Suprapubic skin (tissue), 4 donors: Measurements from ENCODE around the gene FARS2. TPM values are rescaled to one million over a fixed set of nuclear protein-coding genes. Genes with fewer than 3 reads are reported as not detected.

Experiments used
- DNase-seq, 2 donors: peaks; one replicate each; pipeline ENCODE4 v3.0.0-alpha.2; 2019; ENCODE audit warnings: low spot score in 2 of 2
- H3K27ac ChIP-seq: fragments of 200-600 bp; sonication (generic); one replicate; pipeline ENCODE4 v1.5.1; 2019
- H3K27me3 ChIP-seq: fragments of 200-600 bp; sonication (generic); one replicate; pipeline ENCODE4 v1.5.1; 2019
- H3K36me3 ChIP-seq: fragments of 200-600 bp; sonication (generic); one replicate; pipeline ENCODE4 v1.5.1; 2019
- H3K4me1 ChIP-seq: fragments of 200-600 bp; sonication (generic); one replicate; pipeline ENCODE4 v1.5.1; 2019
- H3K4me3 ChIP-seq: fragments of 200-600 bp; sonication (generic); one replicate; pipeline ENCODE4 v1.5.1; 2019; ENCODE audit warnings: mild to moderate bottlenecking
- H3K9me3 ChIP-seq: fragments of 200-600 bp; sonication (generic); one replicate; pipeline ENCODE4 v1.5.1; 2019
- EP300 ChIP-seq: sonication (generic); formaldehyde crosslinking; IDR thresholded peaks from one replicate; pipeline ENCODE4 v1.6.1; 2017; ENCODE audit warnings: antibody characterized with exemption
- POLR2A ChIP-seq, 2 donors: fragments of 450-650 bp; IDR thresholded peaks; one replicate each; pipeline ENCODE4 v1.6.1; 2017; ENCODE audit warnings: antibody characterized with exemption in 2 of 2, mild to moderate bottlenecking in 2 of 2, moderate library complexity in 2 of 2
- POLR2AphosphoS5 ChIP-seq, 3 donors: sonication (generic); formaldehyde crosslinking; IDR thresholded peaks; one replicate each; pipeline ENCODE4 v1.6.1; 2017; ENCODE audit warnings: antibody characterized with exemption in 3 of 3
- WGBS: methylation state at CpG from one replicate; pipeline ENCODE4 v1.1.5; 2018; 5-methylcytosine and 5-hydroxymethylcytosine counted together
- total RNA-seq, 4 donors: library from RNA; depleted of rRNA; stranded (reverse); fragments of >200 nt; gene quantifications; one replicate each; pipeline ENCODE4 v1.1.0, GENCODE V29; 2016
- TF ChIP-seq, protein P1 (sequence below), 2 donors: fragments of 200-600 bp in 1 of 2; fragments of 450-650 bp in 1 of 2; sonication (generic) in 1 of 2; IDR thresholded peaks; one replicate each; pipeline ENCODE4 v1.5.1; 2016 to 2019; ENCODE audit warnings: antibody characterized with exemption in 2 of 2, mild to moderate bottlenecking in 1 of 2, moderate library complexity in 1 of 2

The FARS2 gene
- total RNA-seq, 4 donors from 2014 or later: 15.0 to 22.4 (median 20.1) TPM

- Histone ChIP-seq H3K9me3 (no peaks in the 10 kb centered on the region), H3K27ac (no peak overlapping the region), H3K4me1 (peaks cover 7% of the 10 kb centered on the region), H3K4me3 (no peak overlapping the region), H3K27me3 (no peaks in the 10 kb centered on the region), H3K36me3 (no peaks in the 10 kb centered on the region)
- WGBS: 59% methylated on average over 1 of the region's 1 CpG
- TF ChIP-seq, protein P1, sequence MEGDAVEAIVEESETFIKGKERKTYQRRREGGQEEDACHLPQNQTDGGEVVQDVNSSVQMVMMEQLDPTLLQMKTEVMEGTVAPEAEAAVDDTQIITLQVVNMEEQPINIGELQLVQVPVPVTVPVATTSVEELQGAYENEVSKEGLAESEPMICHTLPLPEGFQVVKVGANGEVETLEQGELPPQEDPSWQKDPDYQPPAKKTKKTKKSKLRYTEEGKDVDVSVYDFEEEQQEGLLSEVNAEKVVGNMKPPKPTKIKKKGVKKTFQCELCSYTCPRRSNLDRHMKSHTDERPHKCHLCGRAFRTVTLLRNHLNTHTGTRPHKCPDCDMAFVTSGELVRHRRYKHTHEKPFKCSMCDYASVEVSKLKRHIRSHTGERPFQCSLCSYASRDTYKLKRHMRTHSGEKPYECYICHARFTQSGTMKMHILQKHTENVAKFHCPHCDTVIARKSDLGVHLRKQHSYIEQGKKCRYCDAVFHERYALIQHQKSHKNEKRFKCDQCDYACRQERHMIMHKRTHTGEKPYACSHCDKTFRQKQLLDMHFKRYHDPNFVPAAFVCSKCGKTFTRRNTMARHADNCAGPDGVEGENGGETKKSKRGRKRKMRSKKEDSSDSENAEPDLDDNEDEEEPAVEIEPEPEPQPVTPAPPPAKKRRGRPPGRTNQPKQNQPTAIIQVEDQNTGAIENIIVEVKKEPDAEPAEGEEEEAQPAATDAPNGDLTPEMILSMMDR (IDR thresholded peaks at IDR 0.05): no peak
- TF ChIP-seq POLR2A (IDR thresholded peaks at IDR 0.05): no peak
- no peak for TF ChIP-seq EP300
- DNase-seq: no peak
These were observed 275.3 kb downstream of the FARS2 start for GRCh38 chr6:5536644-5537043.

DNA sequence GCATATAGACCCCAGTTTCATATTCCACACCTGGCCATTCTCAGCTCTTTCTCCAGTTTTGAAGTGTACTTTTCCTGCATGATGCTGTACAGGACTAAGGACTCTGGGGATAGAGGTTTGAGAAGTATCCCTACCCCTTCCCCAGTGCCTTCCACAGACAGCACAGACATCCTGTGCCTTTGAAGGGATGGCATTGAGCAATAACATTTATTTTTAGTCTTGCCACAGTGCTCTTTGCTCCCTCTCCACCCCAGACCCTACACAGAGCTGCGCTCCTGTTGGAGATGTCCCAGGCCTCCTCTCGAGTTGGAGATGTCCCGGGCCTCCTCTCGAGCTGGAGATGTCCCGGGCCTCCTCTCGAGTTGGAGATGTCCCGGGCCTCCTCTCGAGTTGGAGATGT lies 275.8 kb downstream of the FARS2 start:
- Histone ChIP-seq H3K9me3 (no peaks in the 10 kb centered on the region), H3K4me1 (peaks cover 7% of the 10 kb centered on the region), H3K27me3 (no peaks in the 10 kb centered on the region), H3K27ac (no peak overlapping the region), H3K4me3 (no peak overlapping the region), H3K36me3 (no peaks in the 10 kb centered on the region)
- TF ChIP-seq EP300 (no peak), POLR2AphosphoS5 (IDR thresholded peaks at IDR 0.05) (no peak), POLR2A (IDR thresholded peaks at IDR 0.05) (no peak)
- TF ChIP-seq, protein P1 (IDR thresholded peaks at IDR 0.05): no peak
- DNase-seq: no peak
- 95% methylated on average over 8 of the region's 8 CpGs for WGBS

DNA sequence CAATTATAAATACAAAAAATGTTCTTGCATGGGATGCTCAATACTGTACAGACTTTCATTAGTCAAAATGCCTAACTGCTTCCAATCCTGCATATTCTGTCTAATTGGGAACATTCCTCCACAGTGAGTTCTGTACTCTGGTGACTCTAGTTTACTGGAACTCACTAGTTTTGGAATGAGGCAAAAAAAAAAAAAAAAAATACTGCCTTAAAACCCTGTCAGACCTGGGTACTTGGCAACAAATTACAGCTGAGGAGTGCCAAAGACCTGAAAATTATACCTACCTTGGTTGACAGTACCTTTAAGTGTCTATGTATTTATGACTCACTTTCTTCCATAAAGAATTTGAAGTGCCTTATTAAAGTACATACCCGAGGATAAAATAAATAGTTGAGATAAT lies 276.7 kb downstream of the FARS2 start:
- no peak for DNase-seq
- Histone ChIP-seq H3K4me3 (no peak overlapping the region), H3K27ac (no peak overlapping the region), H3K4me1 (peaks cover 7% of the 10 kb centered on the region), H3K27me3 (no peaks in the 10 kb centered on the region), H3K36me3 (no peaks in the 10 kb centered on the region), H3K9me3 (no peaks in the 10 kb centered on the region)
- WGBS: 32% methylated on average over 1 of the region's 1 CpG
- no peak for TF ChIP-seq EP300
- no peak for TF ChIP-seq POLR2AphosphoS5 (IDR thresholded peaks at IDR 0.05)

- Histone ChIP-seq H3K4me3 (no peak overlapping the region), H3K36me3 (no peaks in the 10 kb centered on the region), H3K4me1 (peaks cover 7% of the 10 kb centered on the region), H3K27ac (no peak overlapping the region), H3K27me3 (no peaks in the 10 kb centered on the region), H3K9me3 (no peaks in the 10 kb centered on the region)
- no peak for TF ChIP-seq POLR2AphosphoS5 (IDR thresholded peaks at IDR 0.05)
- TF ChIP-seq POLR2A (IDR thresholded peaks at IDR 0.05): no peak
- TF ChIP-seq, protein P1 (IDR thresholded peaks at IDR 0.05): no peak
- TF ChIP-seq EP300: no peak
- WGBS: 80% methylated on average over 8 of the region's 8 CpGs
- DNase-seq: no peak
These were observed 279.1 kb downstream of the FARS2 start for GRCh38 chr6:5540370-5540769.

DNA sequence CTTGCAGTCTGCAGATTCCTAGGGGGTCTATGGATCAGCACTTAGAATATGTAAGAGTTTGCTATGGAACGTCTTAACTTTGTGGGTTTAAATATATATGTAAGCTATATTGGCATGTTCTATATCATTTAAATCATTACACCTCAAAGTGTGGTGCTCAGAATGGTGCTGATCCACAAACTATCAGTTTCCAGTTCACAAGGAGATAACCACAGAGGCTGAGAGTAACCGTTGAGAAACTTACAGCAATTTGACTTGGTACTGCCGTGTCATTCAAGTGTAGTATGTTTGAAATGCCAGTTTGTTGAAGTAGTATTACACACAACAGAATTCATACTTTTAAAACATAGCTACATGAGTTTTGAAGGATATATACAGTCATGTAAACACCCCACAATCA lies 279.7 kb downstream of the FARS2 start:
- Histone ChIP-seq H3K27ac (no peak overlapping the region), H3K9me3 (no peaks in the 10 kb centered on the region), H3K36me3 (no peaks in the 10 kb centered on the region), H3K27me3 (no peaks in the 10 kb centered on the region), H3K4me3 (no peak overlapping the region), H3K4me1 (peaks cover 7% of the 10 kb centered on the region)
- WGBS: 94% methylated on average over 3 of the region's 3 CpGs
- no peak for DNase-seq
- TF ChIP-seq EP300 (no peak), POLR2A (IDR thresholded peaks at IDR 0.05) (no peak), POLR2AphosphoS5 (IDR thresholded peaks at IDR 0.05) (no peak)
- TF ChIP-seq, protein P1 (IDR thresholded peaks at IDR 0.05): no peak

DNA sequence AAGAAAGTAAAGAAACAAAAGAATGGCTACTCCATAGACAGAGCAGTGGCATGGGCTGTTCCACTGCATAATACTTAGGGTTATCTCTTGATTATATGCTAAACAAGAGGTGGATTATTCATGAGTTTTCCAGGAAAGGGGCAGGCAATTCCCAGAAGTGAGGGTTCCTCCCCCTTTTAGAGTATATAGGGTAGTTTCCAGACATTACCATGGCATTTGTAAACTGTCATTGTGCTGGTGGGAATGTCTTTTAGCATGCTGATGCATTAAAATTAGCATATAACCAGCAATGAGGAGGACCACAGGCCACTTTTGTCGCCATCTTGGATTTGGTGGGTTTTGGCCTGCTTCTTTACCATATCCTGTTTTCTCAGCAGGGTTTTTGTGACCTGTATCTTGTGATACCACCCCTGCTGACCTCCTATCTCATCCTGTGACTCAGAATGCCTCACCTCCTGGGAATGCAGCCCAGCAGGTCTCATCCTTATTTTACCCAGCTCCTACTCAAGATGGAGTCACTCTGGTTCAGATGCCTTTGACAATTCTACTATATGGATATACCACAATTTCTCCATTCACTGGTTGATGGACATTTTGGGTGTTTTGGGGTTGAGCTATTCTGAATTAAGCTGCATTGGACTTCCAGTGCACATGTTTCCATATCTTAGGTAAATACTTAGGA lies 280.6 kb downstream of the FARS2 start:
- whole genome bisulfite sequencing: 90% methylated on average over 1 of the region's 1 CpG
- no peaks in the 10 kb centered on the region for H3K9me3 ChIP-seq
- TF ChIP-seq, protein P1 (IDR thresholded peaks at IDR 0.05): no peak
- no peak for TF ChIP-seq POLR2AphosphoS5 (IDR thresholded peaks at IDR 0.05)
- TF ChIP-seq POLR2A (IDR thresholded peaks at IDR 0.05): no peak
- TF ChIP-seq EP300: no peak
- H3K27ac ChIP-seq: no peak overlapping the region
- no peak for DNase-seq
- H3K36me3 ChIP-seq: no peaks in the 10 kb centered on the region
- H3K4me3 ChIP-seq: no peak overlapping the region
- H3K27me3 ChIP-seq: no peaks in the 10 kb centered on the region
- peaks cover 7% of the 10 kb centered on the region for H3K4me1 ChIP-seq
